Measurements from ENCODE around the gene TRMT44. TPM values are rescaled to one million over a fixed set of nuclear protein-coding genes. Genes with fewer than 3 reads are reported as not detected.

TRMT44 gene
- total RNA-seq, 1 donor from 2014 or later: 24.5 TPM

DNA sequence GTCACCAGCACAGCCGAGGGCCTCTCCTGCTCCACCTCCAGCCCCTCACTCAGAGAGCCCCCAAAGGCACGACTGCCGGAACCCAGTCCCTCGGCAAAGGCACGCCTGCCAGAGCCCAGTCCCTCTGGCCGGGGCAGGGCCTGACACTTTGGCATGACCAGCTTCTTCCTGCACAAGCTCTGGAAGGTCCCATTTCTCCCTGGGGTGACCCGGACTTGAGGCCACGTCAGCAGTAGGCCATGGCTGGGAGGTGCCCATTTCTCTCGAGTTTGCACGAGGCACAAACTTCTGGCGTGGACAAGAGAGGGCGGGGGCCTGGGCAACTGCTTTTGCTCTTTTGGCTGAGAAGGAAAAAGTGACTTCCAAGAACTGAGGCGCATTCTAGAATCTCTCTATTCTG, 77.4 kb downstream of the TRMT44 start:
- Mint-ChIP-seq H3K27me3 (ENCODE audit: unreplicated experiment) (no peaks in the 10 kb centered on the region), H3K4me1 (ENCODE audit: unreplicated experiment) (peaks cover 27% of the 10 kb centered on the region), H3K27ac (ENCODE audit: unreplicated experiment) (no peak overlapping the region), H3K36me3 (ENCODE audit: unreplicated experiment) (no peaks in the 10 kb centered on the region), H3K9me3 (ENCODE audit: unreplicated experiment) (peaks cover 10% of the 10 kb centered on the region), H3K4me3 (ENCODE audit: unreplicated experiment) (no peak overlapping the region)
- DNase-seq (ENCODE audit: extremely low spot score, unreplicated experiment): no peak
- TF ChIP-seq, protein P1, sequence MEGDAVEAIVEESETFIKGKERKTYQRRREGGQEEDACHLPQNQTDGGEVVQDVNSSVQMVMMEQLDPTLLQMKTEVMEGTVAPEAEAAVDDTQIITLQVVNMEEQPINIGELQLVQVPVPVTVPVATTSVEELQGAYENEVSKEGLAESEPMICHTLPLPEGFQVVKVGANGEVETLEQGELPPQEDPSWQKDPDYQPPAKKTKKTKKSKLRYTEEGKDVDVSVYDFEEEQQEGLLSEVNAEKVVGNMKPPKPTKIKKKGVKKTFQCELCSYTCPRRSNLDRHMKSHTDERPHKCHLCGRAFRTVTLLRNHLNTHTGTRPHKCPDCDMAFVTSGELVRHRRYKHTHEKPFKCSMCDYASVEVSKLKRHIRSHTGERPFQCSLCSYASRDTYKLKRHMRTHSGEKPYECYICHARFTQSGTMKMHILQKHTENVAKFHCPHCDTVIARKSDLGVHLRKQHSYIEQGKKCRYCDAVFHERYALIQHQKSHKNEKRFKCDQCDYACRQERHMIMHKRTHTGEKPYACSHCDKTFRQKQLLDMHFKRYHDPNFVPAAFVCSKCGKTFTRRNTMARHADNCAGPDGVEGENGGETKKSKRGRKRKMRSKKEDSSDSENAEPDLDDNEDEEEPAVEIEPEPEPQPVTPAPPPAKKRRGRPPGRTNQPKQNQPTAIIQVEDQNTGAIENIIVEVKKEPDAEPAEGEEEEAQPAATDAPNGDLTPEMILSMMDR (IDR thresholded peaks at IDR 0.05): no peak

DNA sequence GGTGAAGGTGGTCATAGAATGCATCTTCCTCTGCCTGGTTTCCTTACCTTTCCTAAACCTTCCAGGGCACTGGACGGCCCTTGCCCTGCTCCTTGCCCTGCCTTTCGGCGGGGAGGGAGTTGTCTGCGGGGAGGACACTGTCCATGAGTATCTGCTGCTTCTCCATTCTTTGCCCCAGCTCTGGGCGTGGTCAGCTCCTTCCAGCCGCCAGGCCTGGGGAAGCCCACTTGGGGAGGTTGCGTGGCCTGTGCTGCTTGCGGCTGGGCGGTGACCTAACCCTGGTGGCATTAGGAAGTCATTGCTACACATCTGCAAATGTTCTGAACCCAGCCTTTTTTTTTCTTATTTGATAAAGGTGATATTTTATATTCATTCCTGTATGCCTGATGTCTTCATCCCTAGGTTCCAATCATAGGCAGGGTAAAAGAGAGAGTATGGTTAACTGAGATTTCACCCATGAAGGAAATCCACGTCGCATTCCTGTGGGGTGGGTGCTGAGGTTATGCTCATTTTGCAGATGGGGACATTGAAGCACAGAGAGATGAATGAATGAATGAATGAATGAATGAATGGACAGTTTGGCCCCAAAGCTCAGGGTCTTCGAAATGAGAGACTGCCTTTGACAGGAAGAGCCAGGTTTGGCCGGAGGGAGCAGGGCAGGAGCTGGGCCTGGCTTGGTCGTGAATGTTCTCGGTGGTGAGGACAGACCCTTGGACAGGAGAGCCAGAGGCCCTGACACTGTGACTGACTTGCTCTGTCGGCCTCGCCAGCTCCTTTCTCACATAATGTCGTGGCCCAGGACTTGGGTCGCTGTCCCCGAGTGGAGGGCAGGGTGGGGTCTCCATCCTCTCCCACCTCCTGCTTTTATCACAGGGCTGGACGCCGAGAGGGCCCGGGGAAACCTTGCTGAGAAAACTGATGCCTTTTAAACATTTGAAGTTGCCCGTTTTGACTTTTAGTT, 81.9 kb downstream of the TRMT44 start:
- H3K27ac Mint-ChIP-seq (ENCODE audit: unreplicated experiment): no peak overlapping the region
- no peaks in the 10 kb centered on the region for H3K36me3 Mint-ChIP-seq (ENCODE audit: unreplicated experiment)
- peaks cover 31% of the 10 kb centered on the region for H3K4me1 Mint-ChIP-seq (ENCODE audit: unreplicated experiment)
- H3K4me3 Mint-ChIP-seq (ENCODE audit: unreplicated experiment): no peak overlapping the region
- peaks cover 10% of the 10 kb centered on the region for H3K9me3 Mint-ChIP-seq (ENCODE audit: unreplicated experiment)
- DNase-seq (ENCODE audit: extremely low spot score, unreplicated experiment): no peak
- H3K27me3 Mint-ChIP-seq (ENCODE audit: unreplicated experiment): no peaks in the 10 kb centered on the region
- TF ChIP-seq, protein P1 (IDR thresholded peaks at IDR 0.05): no peak

DNA sequence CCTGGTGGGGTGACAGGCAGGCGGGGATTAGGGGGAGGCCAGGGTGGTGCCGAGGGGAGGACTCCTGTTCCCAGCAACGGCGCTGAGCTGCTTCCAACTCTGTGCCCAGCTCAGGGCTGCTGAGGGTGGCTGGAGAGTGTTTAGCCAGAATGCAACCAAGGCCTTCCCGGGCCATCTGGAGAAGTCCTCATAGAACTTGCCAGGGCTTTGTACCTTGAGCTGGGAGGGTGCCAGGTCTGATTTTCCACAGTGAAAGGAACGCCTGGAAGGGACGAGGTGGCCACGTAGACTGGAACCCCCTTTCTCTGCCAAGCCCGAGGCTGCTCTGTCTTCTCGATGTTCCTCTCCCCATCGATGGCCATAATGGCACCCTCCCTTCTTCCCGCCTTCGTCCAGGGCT, 82.6 kb downstream of the TRMT44 start:
- H3K4me3 Mint-ChIP-seq (ENCODE audit: unreplicated experiment): no peak overlapping the region
- H3K27me3 Mint-ChIP-seq (ENCODE audit: unreplicated experiment): no peaks in the 10 kb centered on the region
- H3K27ac Mint-ChIP-seq (ENCODE audit: unreplicated experiment): peak overlapping the region; percentile 69
- no peaks in the 10 kb centered on the region for H3K36me3 Mint-ChIP-seq (ENCODE audit: unreplicated experiment)
- no peak for DNase-seq (ENCODE audit: extremely low spot score, unreplicated experiment)
- TF ChIP-seq, protein P1 (IDR thresholded peaks at IDR 0.05): no peak
- peaks cover 31% of the 10 kb centered on the region for H3K4me1 Mint-ChIP-seq (ENCODE audit: unreplicated experiment)
- peaks cover 10% of the 10 kb centered on the region for H3K9me3 Mint-ChIP-seq (ENCODE audit: unreplicated experiment)

DNA sequence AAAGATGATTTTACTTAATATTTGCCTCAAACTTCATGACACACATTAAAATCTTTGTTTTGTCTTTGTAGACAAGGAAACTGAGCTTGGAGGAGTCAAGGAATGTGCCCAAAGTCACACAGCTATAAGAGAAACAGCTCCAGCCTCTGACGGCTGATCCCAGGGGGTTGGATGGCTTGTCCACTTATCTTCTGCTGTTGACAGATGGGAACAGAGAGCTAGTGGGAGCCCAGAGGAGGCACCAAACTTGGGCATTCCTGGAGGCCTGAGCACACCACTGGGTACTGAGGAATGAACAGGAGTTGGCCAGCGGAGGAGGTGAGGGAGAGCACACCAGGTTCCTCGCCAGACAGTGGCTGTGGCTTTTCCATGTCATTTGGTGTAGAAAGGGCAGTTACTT, 83.2 kb downstream of the TRMT44 start:
- peak overlapping the region; percentile 69 for H3K27ac Mint-ChIP-seq (ENCODE audit: unreplicated experiment)

More for the DNA sequence above, 83.2 kb downstream of the TRMT44 start:
- peaks cover 31% of the 10 kb centered on the region for H3K4me1 Mint-ChIP-seq (ENCODE audit: unreplicated experiment)
- H3K27me3 Mint-ChIP-seq (ENCODE audit: unreplicated experiment): no peaks in the 10 kb centered on the region
- H3K9me3 Mint-ChIP-seq (ENCODE audit: unreplicated experiment): peaks cover 10% of the 10 kb centered on the region
- TF ChIP-seq, protein P1 (IDR thresholded peaks at IDR 0.05): no peak
- no peaks in the 10 kb centered on the region for H3K36me3 Mint-ChIP-seq (ENCODE audit: unreplicated experiment)
- DNase-seq (ENCODE audit: extremely low spot score, unreplicated experiment): no peak
- H3K4me3 Mint-ChIP-seq (ENCODE audit: unreplicated experiment): no peak overlapping the region

Measured in osteocyte (in vitro differentiated cells).